HepG2 (cell line): ENCODE data around the gene ENGASE. TPM values are rescaled to one million over a fixed set of nuclear protein-coding genes. Genes with fewer than 3 reads are reported as not detected.

Experiments used
- ATF7-NPFF ChIP-seq: sonication (generic); formaldehyde crosslinking; IDR thresholded peaks from 2 replicates; pipeline ENCODE4 v1.8.1; 2023; ENCODE audit warnings: mild to moderate bottlenecking, low read depth, missing genetic modification reagents, moderate library complexity
- CTCF ChIP-seq: sonication (generic); formaldehyde crosslinking; IDR thresholded peaks from 2 replicates; pipeline ENCODE4 v1.5.0; 2020; ENCODE audit warnings: mild to moderate bottlenecking, missing genetic modification reagents, moderate library complexity
- KLF6 ChIP-seq: IDR thresholded peaks from 2 replicates; pipeline ENCODE4 v1.8.0; 2016; ENCODE audit warnings: missing biosample characterization, missing genetic modification reagents
- NFAT5 ChIP-seq: sonication (generic); formaldehyde crosslinking; IDR thresholded peaks from 2 replicates; pipeline ENCODE4 v1.4.0; 2020; ENCODE audit warnings: missing genetic modification reagents
- PRDM4 ChIP-seq: sonication (generic); formaldehyde crosslinking; IDR thresholded peaks from 2 replicates; pipeline ENCODE4 v1.9.0; 2021; ENCODE audit warnings: missing genetic modification reagents, borderline replicate concordance
- RFX1 ChIP-seq: fragments of 450-650 bp; IDR thresholded peaks from 2 replicates; pipeline ENCODE4 v1.6.1; 2017
- ZNF225 ChIP-seq: sonication (generic); formaldehyde crosslinking; IDR thresholded peaks from 2 replicates; pipeline ENCODE4 v1.4.0; 2020; ENCODE audit warnings: mild to moderate bottlenecking, missing genetic modification reagents
- ZNF350 ChIP-seq: sonication (generic); formaldehyde crosslinking; IDR thresholded peaks from 2 replicates; pipeline ENCODE4 v1.4.0; 2020; ENCODE audit warnings: mild to moderate bottlenecking, low read depth, missing genetic modification reagents, borderline replicate concordance
- ZNF446 ChIP-seq: sonication (generic); formaldehyde crosslinking; IDR thresholded peaks from 2 replicates; pipeline ENCODE4 v1.5.0; 2020; ENCODE audit warnings: mild to moderate bottlenecking, missing genetic modification reagents
- ZNF687 ChIP-seq: sonication (generic); formaldehyde crosslinking; IDR thresholded peaks from 2 replicates; pipeline ENCODE4 v1.5.1; 2020; ENCODE audit warnings: mild to moderate bottlenecking, missing genetic modification reagents, moderate library complexity
- ZNF691 ChIP-seq: sonication (generic); formaldehyde crosslinking; IDR thresholded peaks from 2 replicates; pipeline ENCODE4 v1.4.0; 2020; ENCODE audit warnings: missing genetic modification reagents, low read depth, mild to moderate bottlenecking, borderline replicate concordance
- polyA plus RNA-seq, 8 experiments: library from polyadenylated mRNA; depleted of rRNA in 3 of 8; stranded (reverse) in 7 of 8; unstranded in 1 of 8; fragments of >200 nt; fragmentation: Illumina TruSeq in 4 of 8; extraction: Trizol in 4 of 8; gene quantifications; 2 replicates each; pipeline versions ENCODE4 v1.2.1 to v1.2.3, GENCODE V29; 2011 to 2016; ENCODE audit warnings: low read depth in 4 of 8, missing spikeins in 1 of 8, mixed read lengths in 1 of 8; ENCODE audit not compliant: insufficient read depth in 1 of 8
- total RNA-seq, 5 experiments: library from RNA; depleted of rRNA; stranded (reverse); fragments of >200 nt; fragmentation: Illumina TruSeq; extraction: Trizol; gene quantifications; 2 replicates each; pipeline ENCODE4 v1.2.3, GENCODE V29; 2016; ENCODE audit warnings: low read depth in 1 of 5

The ENGASE gene
- total and polyA plus RNA-seq, 2 of the 13 experiments (the other 11 are each of a cell fraction or from before 2014, with no cell fraction given) = 10.6 to 18.1 TPM

GRCh38 chr17:79045842-79046196 is 28.8 kb upstream of the ENGASE start (continued):
- no peak for TF ChIP-seq NFAT5
- TF ChIP-seq ZNF446 = no peak
- TF ChIP-seq ZNF687 (CRISPR knock-in tag) = peak; percentile 49
- 0 out of 2 replicates have a peak, but pooled peaks have one; percentile 4 for TF ChIP-seq ATF7-NPFF (CRISPR knock-in tag)
- TF ChIP-seq ZNF350 (CRISPR knock-in tag) = peak; percentile 73; the same call in 1 of the 2 replicates
- TF ChIP-seq KLF6 (CRISPR knock-in tag) = no peak
- no peak for TF ChIP-seq ZNF225 (CRISPR knock-in tag)
- peak; percentile 96 for TF ChIP-seq CTCF
- no peak for TF ChIP-seq PRDM4 (CRISPR knock-in tag)
- TF ChIP-seq RFX1 = no peak
- TF ChIP-seq ZNF691 = no peak
